NCI-H1436 treated with DMSO at 0.1 percent for 48 hours (cell line): ENCODE measurements around the gene PDCD4.

Experiments
- DNase-seq: peaks from one replicate; lab custom pipeline; 2025; lab: John Stamatoyannopoulos, UW

Gene PDCD4

GRCh38 chr10:110919971-110920881 lies 48.5 kb downstream of the PDCD4 start:
- no peak for DNase-seq

GRCh38 chr10:110923856-110924493 lies 52.2 kb downstream of the PDCD4 start:
- no peak for DNase-seq

- no peak for DNase-seq
Measured at GRCh38 chr10:110927461-110927860, 55.7 kb downstream of the PDCD4 start.

DNA sequence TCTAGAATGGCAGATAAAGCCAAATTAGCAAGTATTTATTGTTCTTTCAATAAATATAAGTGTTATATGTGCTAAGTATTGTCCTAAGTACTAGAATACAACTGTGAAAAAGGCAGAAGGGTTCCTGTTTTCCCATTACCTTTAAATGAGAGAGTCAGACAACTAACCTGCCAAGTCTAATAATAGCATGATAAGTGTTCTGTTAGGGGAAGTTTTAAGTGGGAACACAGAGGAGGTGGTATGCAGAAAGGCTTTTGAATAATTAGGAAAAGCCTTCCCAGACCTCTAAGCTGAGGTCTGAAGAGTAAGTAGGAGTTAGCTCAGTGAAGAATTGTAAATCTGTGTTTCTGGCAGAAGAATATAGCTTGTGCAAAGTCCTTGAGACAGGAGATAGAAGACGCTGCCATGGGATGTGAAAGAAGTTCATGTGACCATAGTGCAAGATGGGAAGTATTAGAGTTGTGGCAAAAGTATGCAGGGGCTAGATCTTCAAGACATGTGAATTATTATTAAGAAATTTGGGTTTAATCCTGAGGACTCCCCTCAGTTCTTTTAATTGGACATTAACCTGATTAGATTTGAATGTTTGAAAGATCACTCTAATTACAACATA lies 60.1 kb downstream of the PDCD4 start:
- DNase-seq, result no peak

DNA sequence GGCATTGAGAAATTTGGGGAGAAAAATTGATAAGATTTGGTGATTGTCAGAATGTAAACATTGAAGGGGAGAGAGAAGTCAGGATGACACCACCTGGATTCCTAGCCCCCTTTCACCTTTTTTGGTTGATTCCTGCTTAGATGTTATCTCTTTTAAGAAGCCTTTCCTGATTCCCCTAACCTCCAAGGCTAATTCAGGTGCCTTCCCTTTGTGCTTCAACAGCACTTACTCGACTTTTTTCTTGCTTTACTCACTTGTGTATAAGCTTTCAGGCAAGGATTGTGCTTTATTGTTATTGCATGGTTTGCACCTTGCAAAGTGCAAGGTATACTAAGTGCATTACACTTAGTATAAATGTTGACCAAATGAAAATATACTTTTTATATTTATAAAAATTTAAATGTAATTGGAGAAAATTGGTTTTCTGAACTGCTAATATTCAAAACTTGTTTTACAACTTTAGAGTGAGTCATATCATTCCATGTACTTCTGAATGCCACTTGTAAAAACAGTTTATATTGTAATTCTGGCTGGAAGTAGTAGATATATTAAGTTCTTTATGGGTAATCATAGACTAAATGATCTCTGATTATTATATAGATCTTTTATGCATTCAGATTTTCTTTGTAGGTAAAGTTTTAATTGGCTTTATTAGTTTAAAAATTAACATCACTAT lies 60.9 kb downstream of the PDCD4 start:
- no peak for DNase-seq

DNA sequence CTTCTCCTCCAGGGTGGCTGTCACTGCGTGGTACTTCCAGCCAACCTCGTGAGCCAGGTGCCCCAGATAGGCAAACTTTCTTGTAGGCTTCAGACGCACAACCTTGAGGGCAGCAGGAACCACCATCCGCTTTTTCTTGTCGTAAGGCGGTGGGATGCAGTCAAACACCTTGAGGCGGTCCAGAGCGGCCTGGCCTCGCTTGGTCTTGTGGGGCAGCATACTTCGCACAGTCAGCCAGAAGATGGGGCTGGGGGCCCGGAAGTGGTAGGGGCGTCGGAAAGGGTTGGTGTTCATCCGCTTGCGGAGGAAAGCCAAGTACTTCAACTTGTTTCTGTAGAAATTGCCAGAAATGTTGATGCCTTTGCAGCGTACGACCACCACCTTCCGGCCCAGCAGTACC lies 65.0 kb downstream of the PDCD4 start:
- no peak for DNase-seq

GRCh38 chr10:110939419-110939818 lies 67.7 kb downstream of the PDCD4 start:
- DNase-seq, result no peak

- no peak for DNase-seq
Measured at GRCh38 chr10:110944792-110945396, 73.2 kb downstream of the PDCD4 start.

- no peak for DNase-seq
Measured at GRCh38 chr10:110946496-110946895, 74.8 kb downstream of the PDCD4 start.

GRCh38 chr10:110947061-110947595 lies 75.4 kb downstream of the PDCD4 start:
- no peak for DNase-seq
